Activated T-helper 2 cell treated with anti-CD3 and anti-CD28 coated beads, Interferon-gamma antibody, Interleukin-2, Interleukin-4, amounts not matched to agents 10 μg/mL and 5 μg/mL and 100 μg/mL, durations not matched to agents 14 hours and 24 hours and 36 hours (primary cell): ENCODE measurements around the gene TKFC. TPM values are rescaled to one million over a fixed set of nuclear protein-coding genes. Genes with fewer than 3 reads are reported as not detected.

Experiments used
- DNase-seq: peaks from one replicate; pipeline ENCODE4 v3.0.0; 2021; ENCODE audit warnings: low spot score
- H3K27ac Mint-ChIP-seq: one replicate; pipeline ENCODE4 v1.8.0; 2021; ENCODE audit warnings: mixed read lengths
- H3K27me3 Mint-ChIP-seq: one replicate; pipeline ENCODE4 v1.8.0; 2021; ENCODE audit warnings: low read depth, mixed read lengths
- H3K36me3 Mint-ChIP-seq: one replicate; pipeline ENCODE4 v1.8.0; 2021; ENCODE audit warnings: low read depth, mixed read lengths
- H3K4me1 Mint-ChIP-seq: one replicate; pipeline ENCODE4 v1.8.0; 2021; ENCODE audit warnings: low read depth, mixed read lengths
- H3K4me3 Mint-ChIP-seq: one replicate; pipeline ENCODE4 v1.8.0; 2021; ENCODE audit warnings: low read depth, mild to moderate bottlenecking, moderate library complexity, mixed read lengths
- H3K9me3 Mint-ChIP-seq: one replicate; pipeline ENCODE4 v1.8.0; 2021; ENCODE audit warnings: mixed read lengths
- intact Hi-C: fragments of 100-400 bp; cut with micrococcal nuclease; formaldehyde crosslinking; loops from one replicate; pipeline ENCODE4 v1.15.1; 2023
- total RNA-seq: library from RNA; stranded (reverse); gene quantifications from 2 replicates; pipeline ENCODE4 v1.2.3, GENCODE V29; 2022

Gene TKFC
- total RNA-seq, 1 donor from 2014 or later, result 72.8 TPM

- Mint-ChIP-seq H3K27ac (no peak overlapping the region), H3K27me3 (no peaks in the 10 kb centered on the region)
- intact Hi-C loops, result no loop called here
Observed at GRCh38 chr11:61342207-61342803, 9.3 kb downstream of the TKFC start.

GRCh38 chr11:61343792-61344745 lies 11.0 kb downstream of the TKFC start:
- H3K4me1 Mint-ChIP-seq, result no peaks in the 10 kb centered on the region
- intact Hi-C loops, result no loop called here
- H3K9me3 Mint-ChIP-seq, result no peaks in the 10 kb centered on the region
- no peak overlapping the region for H3K27ac Mint-ChIP-seq
- no peak overlapping the region for H3K4me3 Mint-ChIP-seq
- peaks cover 15% of the 10 kb centered on the region for H3K36me3 Mint-ChIP-seq
- no peak for DNase-seq
- H3K27me3 Mint-ChIP-seq, result no peaks in the 10 kb centered on the region

More at GRCh38 chr11:61342207-61342803, 9.3 kb downstream of the TKFC start:
- no peak for DNase-seq
- no peaks in the 10 kb centered on the region for H3K4me1 Mint-ChIP-seq
- H3K9me3 Mint-ChIP-seq, result no peaks in the 10 kb centered on the region
- peaks cover 10% of the 10 kb centered on the region for H3K36me3 Mint-ChIP-seq
- no peak overlapping the region for H3K4me3 Mint-ChIP-seq

GRCh38 chr11:61345170-61345610 lies 12.2 kb downstream of the TKFC start:
- intact Hi-C loops, result no loop called here
- Mint-ChIP-seq H3K4me3 (no peak overlapping the region), H3K27me3 (no peaks in the 10 kb centered on the region), H3K9me3 (no peaks in the 10 kb centered on the region), H3K27ac (no peak overlapping the region), H3K36me3 (peaks cover 21% of the 10 kb centered on the region), H3K4me1 (no peaks in the 10 kb centered on the region)
- no peak for DNase-seq

GRCh38 chr11:61345954-61346843 lies 13.2 kb downstream of the TKFC start:
- no peak for DNase-seq
- peaks cover 21% of the 10 kb centered on the region for H3K36me3 Mint-ChIP-seq
- H3K4me3 Mint-ChIP-seq, result no peak overlapping the region
- H3K9me3 Mint-ChIP-seq, result no peaks in the 10 kb centered on the region
- H3K27me3 Mint-ChIP-seq, result no peaks in the 10 kb centered on the region
- no peak overlapping the region for H3K27ac Mint-ChIP-seq
- intact Hi-C loops, result no loop called here
- H3K4me1 Mint-ChIP-seq, result no peaks in the 10 kb centered on the region

GRCh38 chr11:61347916-61348461 lies 15.0 kb downstream of the TKFC start:
- Mint-ChIP-seq H3K9me3 (no peaks in the 10 kb centered on the region), H3K27me3 (no peaks in the 10 kb centered on the region)

GRCh38 chr11:61349189-61349751 lies 16.2 kb downstream of the TKFC start:
- Mint-ChIP-seq H3K27me3 (no peaks in the 10 kb centered on the region), H3K4me1 (no peaks in the 10 kb centered on the region), H3K4me3 (no peak overlapping the region), H3K9me3 (no peaks in the 10 kb centered on the region), H3K36me3 (peaks cover 34% of the 10 kb centered on the region), H3K27ac (no peak overlapping the region)
- intact Hi-C loops, result no loop called here
- DNase-seq, result no peak

More at GRCh38 chr11:61347916-61348461, 15.0 kb downstream of the TKFC start:
- H3K36me3 Mint-ChIP-seq, result peaks cover 27% of the 10 kb centered on the region
- no peak for DNase-seq
- H3K4me3 Mint-ChIP-seq, result no peak overlapping the region
- no peak overlapping the region for H3K27ac Mint-ChIP-seq
- H3K4me1 Mint-ChIP-seq, result no peaks in the 10 kb centered on the region
- intact Hi-C loops, result no loop called here

- H3K27ac Mint-ChIP-seq, result no peak overlapping the region
- no peaks in the 10 kb centered on the region for H3K9me3 Mint-ChIP-seq
- DNase-seq, result no peak
- H3K27me3 Mint-ChIP-seq, result no peaks in the 10 kb centered on the region
- no peak overlapping the region for H3K4me3 Mint-ChIP-seq
- intact Hi-C loops, result no loop called here
- H3K36me3 Mint-ChIP-seq, result peaks cover 30% of the 10 kb centered on the region
- H3K4me1 Mint-ChIP-seq, result no peaks in the 10 kb centered on the region
Observed at GRCh38 chr11:61349916-61350315, 16.9 kb downstream of the TKFC start.

- H3K9me3 Mint-ChIP-seq, result no peaks in the 10 kb centered on the region
Observed at GRCh38 chr11:61350336-61350735, 17.3 kb downstream of the TKFC start.

GRCh38 chr11:61350803-61351202 lies 17.8 kb downstream of the TKFC start:
- intact Hi-C loops, result no loop called here
- Mint-ChIP-seq H3K4me1 (no peaks in the 10 kb centered on the region), H3K4me3 (no peak overlapping the region), H3K27ac (no peak overlapping the region), H3K36me3 (peaks cover 33% of the 10 kb centered on the region), H3K27me3 (no peaks in the 10 kb centered on the region), H3K9me3 (no peaks in the 10 kb centered on the region)
- DNase-seq, result no peak

More at GRCh38 chr11:61350336-61350735, 17.3 kb downstream of the TKFC start:
- Mint-ChIP-seq H3K4me1 (no peaks in the 10 kb centered on the region), H3K27ac (no peak overlapping the region), H3K4me3 (no peak overlapping the region), H3K27me3 (no peaks in the 10 kb centered on the region), H3K36me3 (peaks cover 33% of the 10 kb centered on the region)
- no peak for DNase-seq
- intact Hi-C loops, result no loop called here

GRCh38 chr11:61352038-61352437 lies 19.0 kb downstream of the TKFC start:
- no peaks in the 10 kb centered on the region for H3K9me3 Mint-ChIP-seq
- peaks cover 33% of the 10 kb centered on the region for H3K36me3 Mint-ChIP-seq
- no peak for DNase-seq
- no peaks in the 10 kb centered on the region for H3K27me3 Mint-ChIP-seq
- H3K4me1 Mint-ChIP-seq, result no peaks in the 10 kb centered on the region
- no peak overlapping the region for H3K27ac Mint-ChIP-seq
- intact Hi-C loops, result no loop called here
- no peak overlapping the region for H3K4me3 Mint-ChIP-seq

GRCh38 chr11:61353131-61354067 lies 20.4 kb downstream of the TKFC start:
- intact Hi-C loops, result no loop called here
- Mint-ChIP-seq H3K27ac (no peak overlapping the region), H3K36me3 (peaks cover 31% of the 10 kb centered on the region), H3K4me1 (peaks cover 1% of the 10 kb centered on the region), H3K4me3 (no peak overlapping the region), H3K9me3 (no peaks in the 10 kb centered on the region), H3K27me3 (no peaks in the 10 kb centered on the region)
- DNase-seq, result no peak
